Sciatic nerve (tissue), 1 donor: ENCODE data around the gene SLC9B1. TPM values are rescaled to one million over a fixed set of nuclear protein-coding genes. Genes with fewer than 3 reads are reported as not detected.

Experiments
- total RNA-seq: library from RNA; stranded (reverse); fragmentation: NEBNext Ultra II Directional; extraction: Animal tissue kit (Norgen Biotek cat#: 25700); gene quantifications from one replicate; pipeline ENCODE4 v1.2.1, GENCODE V29; 2021
- donor health status: DM: no; HTN: no; CAD: no.

The SLC9B1 gene
- total RNA-seq, 1 donor from 2014 or later: 3.7 TPM

Other genes starting within 250 kb of the SLC9B1 start
- gene UBE2D3, start 192.2 kb downstream of the SLC9B1 start, total RNA-seq: 278 TPM
- gene CISD2, start 150.7 kb downstream of the SLC9B1 start, total RNA-seq: 20.5 TPM
- 19.0 TPM for gene SLC9B2, start 57.1 kb upstream of the SLC9B1 start, total RNA-seq
- 57.0 TPM for gene BDH2, start 80.1 kb upstream of the SLC9B1 start, total RNA-seq
- gene CENPE, start 178.6 kb upstream of the SLC9B1 start, total RNA-seq: 0.76 TPM